ENCODE data around the gene GRAMD1C. TPM values are rescaled to one million over a fixed set of nuclear protein-coding genes. Genes with fewer than 3 reads are reported as not detected.

Gene GRAMD1C
- total RNA-seq, 6 experiments from 2014 or later, result 5.6 to 7.0 (median 6.3) TPM

DNA sequence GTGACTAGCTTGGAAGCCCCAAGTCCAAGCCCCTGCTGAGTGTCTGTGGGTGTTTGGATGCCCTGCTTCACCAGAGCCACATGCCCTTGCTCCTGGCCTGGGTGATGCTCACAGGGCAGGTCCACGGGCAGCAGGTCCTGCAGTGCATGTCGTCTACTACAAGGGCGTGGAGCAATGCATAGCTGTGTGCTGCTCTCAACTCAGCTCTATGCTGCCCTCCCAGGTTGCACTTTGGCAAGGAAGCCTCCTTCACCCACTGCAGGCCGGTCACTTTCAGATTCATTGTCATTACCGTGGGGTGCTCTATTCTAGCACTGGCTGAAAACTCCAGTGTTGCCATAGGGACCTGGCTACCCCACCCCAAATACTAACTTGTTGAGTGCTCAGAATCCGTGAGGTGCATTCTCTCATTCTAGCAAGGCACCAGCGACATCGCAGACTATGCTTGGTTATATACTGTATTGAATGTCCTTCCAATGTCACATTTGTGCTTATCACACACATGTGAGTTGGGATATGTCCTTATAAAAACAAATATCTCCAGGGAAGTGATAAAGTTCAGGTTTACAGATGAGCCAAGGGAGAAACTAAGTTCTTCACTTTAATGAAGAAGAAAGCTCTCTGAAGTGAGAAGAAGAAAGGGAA lies 51.8 kb downstream of the GRAMD1C start:
- no peaks in the 10 kb centered on the region for H3K9me3 Mint-ChIP-seq
- no peak overlapping the region for H3K4me3 Mint-ChIP-seq
- DNase-seq, result no peak
- TF ChIP-seq CTCF (IDR thresholded peaks at IDR 0.05), result no peak
- no peaks in the 10 kb centered on the region for H3K4me1 Mint-ChIP-seq (ENCODE audit: low read depth)
- H3K27me3 Mint-ChIP-seq (ENCODE audit: insufficient read depth), result no peaks in the 10 kb centered on the region; the same call in 1 of the 2 replicates
- no peak overlapping the region for H3K27ac Mint-ChIP-seq
- no peaks in the 10 kb centered on the region for H3K36me3 Mint-ChIP-seq (ENCODE audit: low read depth)

DNA sequence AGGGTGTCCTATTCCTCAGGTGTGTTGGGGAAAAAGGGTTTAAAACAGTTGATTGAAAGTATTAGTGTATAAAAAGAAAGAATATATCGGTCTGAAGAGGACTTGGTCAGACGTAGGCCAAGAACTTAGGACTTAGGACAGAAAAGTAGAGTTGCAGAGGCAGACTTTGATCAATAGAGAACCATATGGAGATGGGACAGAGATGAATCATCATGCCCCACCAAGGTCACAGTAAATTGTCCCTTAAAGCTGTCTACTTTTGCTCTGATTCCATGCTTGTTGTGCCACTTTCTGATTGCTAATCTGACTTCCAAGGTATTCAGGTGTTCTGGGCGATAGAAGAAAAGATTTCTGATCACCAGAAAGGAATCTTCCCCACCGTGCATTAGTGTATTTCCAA lies 56.3 kb downstream of the GRAMD1C start:
- H3K27ac Mint-ChIP-seq, result no peak overlapping the region
- DNase-seq, result no peak
- peaks cover 23% of the 10 kb centered on the region for H3K4me1 Mint-ChIP-seq (ENCODE audit: low read depth)
- H3K36me3 Mint-ChIP-seq (ENCODE audit: low read depth), result no peaks in the 10 kb centered on the region
- H3K9me3 Mint-ChIP-seq, result no peaks in the 10 kb centered on the region
- no peak overlapping the region for H3K4me3 Mint-ChIP-seq
- TF ChIP-seq CTCF (IDR thresholded peaks at IDR 0.05), result no peak
- no peaks in the 10 kb centered on the region; the same call in 1 of the 2 replicates for H3K27me3 Mint-ChIP-seq (ENCODE audit: insufficient read depth)

- H3K36me3 Mint-ChIP-seq (ENCODE audit: low read depth), result no peaks in the 10 kb centered on the region
- no peaks in the 10 kb centered on the region; the same call in 1 of the 2 replicates for H3K27me3 Mint-ChIP-seq (ENCODE audit: insufficient read depth)
- no peak overlapping the region for H3K4me3 Mint-ChIP-seq
- no peak overlapping the region for H3K27ac Mint-ChIP-seq
- peaks cover 23% of the 10 kb centered on the region for H3K4me1 Mint-ChIP-seq (ENCODE audit: low read depth)
- no peak for DNase-seq
- TF ChIP-seq CTCF (IDR thresholded peaks at IDR 0.05), result no peak
- H3K9me3 Mint-ChIP-seq, result no peaks in the 10 kb centered on the region
These were observed 57.4 kb downstream of the GRAMD1C start for GRCh38 chr3:113895964-113896363.

DNA sequence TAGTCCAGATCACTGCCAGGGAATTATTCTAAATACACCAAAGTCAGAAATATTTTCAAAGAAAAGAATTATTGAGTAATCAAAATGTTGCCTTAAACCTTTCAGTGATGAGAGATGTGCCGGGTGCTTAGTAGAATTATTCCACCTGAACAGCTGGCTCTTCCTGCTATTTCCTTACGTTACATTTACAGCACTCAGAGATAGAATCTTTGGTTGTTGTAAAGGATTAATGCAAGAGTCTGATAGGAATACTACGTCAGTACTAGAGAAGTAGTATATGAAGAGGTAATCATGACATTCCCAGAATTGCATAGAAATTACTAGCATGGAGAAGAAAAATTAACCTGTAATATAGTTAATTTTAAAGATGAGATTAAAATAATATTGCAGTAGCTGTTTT lies 58.3 kb downstream of the GRAMD1C start:
- no peak for DNase-seq
- no peak for TF ChIP-seq CTCF (IDR thresholded peaks at IDR 0.05)
- Mint-ChIP-seq H3K9me3 (no peaks in the 10 kb centered on the region), H3K4me3 (peak overlapping the region; percentile 44; the same call in 1 of the 2 replicates), H3K36me3 (ENCODE audit: low read depth) (no peaks in the 10 kb centered on the region), H3K4me1 (ENCODE audit: low read depth) (peaks cover 23% of the 10 kb centered on the region), H3K27ac (no peak overlapping the region), H3K27me3 (ENCODE audit: insufficient read depth) (no peaks in the 10 kb centered on the region; the same call in 1 of the 2 replicates)

- peak overlapping the region; percentile 44 for H3K4me3 Mint-ChIP-seq
- no peak for TF ChIP-seq CTCF (IDR thresholded peaks at IDR 0.05)
- peak overlapping the region; percentile 12; the same call in 1 of the 2 replicates for H3K27ac Mint-ChIP-seq
These were observed 58.8 kb downstream of the GRAMD1C start for GRCh38 chr3:113897373-113897777.

More at GRCh38 chr3:113897373-113897777, 58.8 kb downstream of the GRAMD1C start:
- no peaks in the 10 kb centered on the region for H3K36me3 Mint-ChIP-seq (ENCODE audit: low read depth)
- H3K9me3 Mint-ChIP-seq, result no peaks in the 10 kb centered on the region
- no peak for DNase-seq
- H3K4me1 Mint-ChIP-seq (ENCODE audit: low read depth), result peaks cover 23% of the 10 kb centered on the region
- H3K27me3 Mint-ChIP-seq (ENCODE audit: insufficient read depth), result no peaks in the 10 kb centered on the region; the same call in 1 of the 2 replicates

All from HFFc6 (cell line).